HG03066 (cell line): Measurements from ENCODE around the gene SGF29.
"Not testable (repeated sequence)": the region's sequence is repeated elsewhere in the genome, so short reads cannot be mapped to it uniquely, and the experiment has no call there.

ENCODE experiments used
- ATAC-seq: cut with Tn5 transposase; IDR thresholded peaks from one replicate; pipeline ENCODE4 v1.9.1; 2021; ENCODE audit warnings: low read depth; ENCODE audit not compliant: unreplicated experiment

SGF29 gene

GRCh38 chr16:28609631-28610594 is 56.2 kb downstream of the SGF29 start, which contains the start of gene SULT1A1:
Gene SULT1A1 (minus strand): TSS chr16:28610044. CDS start chr16:28608855, 1,189 bp downstream.
- no peak for ATAC-seq

GRCh38 chr16:28610595-28611191 is 57.0 kb downstream of the SGF29 start:
- ATAC-seq: no peak

- not testable (repeated sequence) for ATAC-seq
These were observed 58.9 kb downstream of the SGF29 start for GRCh38 chr16:28612359-28613280.

- not testable (repeated sequence) for ATAC-seq
These were observed 60.2 kb downstream of the SGF29 start for GRCh38 chr16:28613912-28614311.

GRCh38 chr16:28614561-28614960 is 60.8 kb downstream of the SGF29 start:
- not testable (repeated sequence) for ATAC-seq

- not testable (repeated sequence) for ATAC-seq
These were observed 61.9 kb downstream of the SGF29 start for GRCh38 chr16:28615486-28616223.

- ATAC-seq: not testable (repeated sequence)
These were observed 62.5 kb downstream of the SGF29 start for GRCh38 chr16:28616224-28616577.

- ATAC-seq: no peak
These were observed 62.9 kb downstream of the SGF29 start for GRCh38 chr16:28616636-28617035.

- ATAC-seq: no peak
These were observed 64.2 kb downstream of the SGF29 start for GRCh38 chr16:28617874-28618273.

- ATAC-seq: not testable (repeated sequence)
These were observed 66.6 kb downstream of the SGF29 start for GRCh38 chr16:28620316-28620715.

- ATAC-seq: no peak
These were observed 67.9 kb downstream of the SGF29 start for GRCh38 chr16:28621481-28622155.

GRCh38 chr16:28622532-28623171 is 68.9 kb downstream of the SGF29 start:
- ATAC-seq: not testable (repeated sequence)

- no peak for ATAC-seq
These were observed 69.5 kb downstream of the SGF29 start for GRCh38 chr16:28623172-28623711.

- not testable (repeated sequence) for ATAC-seq
These were observed 77.2 kb downstream of the SGF29 start for GRCh38 chr16:28630905-28631304.

- not testable (repeated sequence) for ATAC-seq
These were observed 82.5 kb downstream of the SGF29 start for GRCh38 chr16:28636093-28636823.

- not testable (repeated sequence) for ATAC-seq
These were observed 84.0 kb downstream of the SGF29 start, which contains the start of gene NPIPB8 for GRCh38 chr16:28637765-28638164. Gene NPIPB8 (plus strand): TSS chr16:28638065. CDS start chr16:28638361, 296 bp downstream.

GRCh38 chr16:28638359-28638758 is 84.6 kb downstream of the SGF29 start:
- not testable (repeated sequence) for ATAC-seq

- not testable (repeated sequence) for ATAC-seq
These were observed 86.2 kb downstream of the SGF29 start for GRCh38 chr16:28639959-28640358.
